ENCODE results near the gene ZFP36L1. TPM values are rescaled to one million over a fixed set of nuclear protein-coding genes. Genes with fewer than 3 reads are reported as not detected.

ZFP36L1 gene
- total and polyA plus RNA-seq, 10 of the 15 experiments (the other 5 are each of a cell fraction or from before 2014, with no cell fraction given) = 22.0 to 184 (median 66.1) TPM

GRCh38 chr14:68811171-68811570 is 18.3 kb upstream of the ZFP36L1 start:
- Histone ChIP-seq H3K4me3 (no peak overlapping the region), H4K20me1 (ENCODE audit: control insufficient read depth, insufficient read depth) (no peaks in the 10 kb centered on the region), H3K4me2 (ENCODE audit: control insufficient read depth, insufficient read depth) (no peak overlapping the region), H3K9me3 (replicated peaks; ENCODE audit: control insufficient read depth, insufficient read depth, low read length) (no peaks in the 10 kb centered on the region; the same call in 2 of the 3 replicates), H3K27ac (ENCODE audit: control insufficient read depth, insufficient read depth) (no peak overlapping the region), H3K36me3 (ENCODE audit: control insufficient read depth in 2 of 2, insufficient read depth in 2 of 2, low read length in 1 of 2) (no peaks in the 10 kb centered on the region), H3K27me3 (replicated peaks in 1 of 2; ENCODE audit: control insufficient read depth in 2 of 2, insufficient read depth in 2 of 2, low read length in 1 of 2) (no peaks in the 10 kb centered on the region), H3K79me2 (ENCODE audit: control insufficient read depth, insufficient read depth, low read length) (peaks cover 31% of the 10 kb centered on the region), H3K4me1 (ENCODE audit: control insufficient read depth, insufficient read depth, low read length) (peaks cover 41% of the 10 kb centered on the region), H3K9ac (ENCODE audit: control insufficient read depth, insufficient read depth, low read length) (no peak overlapping the region), H2AFZ (ENCODE audit: control insufficient read depth, low read depth, low read length) (no peak overlapping the region)
- RAD21 ChIA-PET (ENCODE audit: unreplicated experiment) = interaction anchor here (1.3 kb wide), 1 partner anchor 869 kb away, joined by 3 read pairs; no protein-coding TSS in a partner anchor
- no TSS peak for BruUV-seq (replicated peaks)
- in situ Hi-C loops (cut with MboI) (no loop called here), intact Hi-C loops (cut with micrococcal nuclease; ENCODE audit: unreplicated experiment) (loop anchor here (10.0 kb wide), 1 partner anchor 526 kb away; no protein-coding TSS in a partner anchor)
- SMC1A ChIA-PET (ENCODE audit: uncharacterized antibody, unreplicated experiment) = interaction anchor here (1.0 to 3.7 kb wide), 3 partner anchors 9 to 14 kb away, joined by 4 to 19 read pairs (median 4); no protein-coding TSS in a partner anchor
- CTCF ChIA-PET = interaction anchor here (18.0 kb wide), 1 partner anchor 562 kb away, joined by 310 read pairs; no protein-coding TSS in a partner anchor
- WGBS (ENCODE audit: insufficient coverage, insufficient replicate concordance, low lambda C conversion rate, missing lambda C conversion rate) = 90% methylated on average over 10 of the region's 10 CpGs
- ATAC-seq (no peak), FAIRE-seq (no peak), DNase-seq (ENCODE audit: low read depth, low spot score) (no peak)
- POLR2A ChIA-PET = interaction anchor here (2.0 kb wide), 1 partner anchor 508 kb away, joined by 4 read pairs; no protein-coding TSS in a partner anchor
- TF ChIP-seq ELK1 (IDR thresholded peaks at IDR 0.05; ENCODE audit: low read depth, low read length) = no peak
- TF ChIP-seq BCL11A (IDR thresholded peaks at IDR 0.05; ENCODE audit: low read depth, low read length) = no peak
- TF ChIP-seq BHLHE40 (IDR thresholded peaks at IDR 0.05; ENCODE audit: borderline replicate concordance in 1 of 2, low read depth in 2 of 2, low read length in 1 of 2) = no peak

Data from GM12878 (cell line).